Hepatocyte (in vitro differentiated cells): ENCODE data around the gene PTPN11.

Experiments
- CTCF ChIP-seq: fragments of 200-600 bp; sonication (generic); IDR thresholded peaks from 2 replicates; pipeline ENCODE4 v1.5.1; 2016; ENCODE audit warnings: antibody characterized with exemption, mild to moderate bottlenecking; ENCODE audit not compliant: poor library complexity
- EZH2 ChIP-seq: fragments of 200-600 bp; sonication (generic); IDR thresholded peaks from 2 replicates; pipeline ENCODE4 v1.6.1; 2016; ENCODE audit warnings: antibody characterized with exemption, mild to moderate bottlenecking, borderline replicate concordance

- TF ChIP-seq CTCF = no peak
- no peak for TF ChIP-seq EZH2
These were observed 44.7 kb downstream of the PTPN11 start for GRCh38 chr12:112463478-112463877.
